H9 (cell line): ENCODE measurements around the gene DDX60. TPM values are rescaled to one million over a fixed set of nuclear protein-coding genes. Genes with fewer than 3 reads are reported as not detected.
A peak's percentile ranks its signal among the peaks of the same experiment; 100 is the strongest.
"Not testable (repeated sequence)": the region's sequence is repeated elsewhere in the genome, so short reads cannot be mapped to it uniquely, and the experiment has no call there.

Source experiments
- DNase-seq: peaks from one replicate; pipeline ENCODE4 v3.0.0-alpha.2; 2017
- H2AFZ ChIP-seq: one replicate; pipeline ENCODE4 v1.6.1; 2013; ENCODE audit warnings: mild to moderate bottlenecking, low read length, control low read depth, moderate library complexity
- H2AK5ac ChIP-seq: 2 replicates; pipeline ENCODE4 v1.6.1; 2013; ENCODE audit warnings: low read length, control low read depth, mixed read lengths; ENCODE audit not compliant: insufficient read length
- H2BK120ac ChIP-seq: one replicate; pipeline ENCODE4 v1.6.1; 2013; ENCODE audit warnings: low read depth, mild to moderate bottlenecking, low read length, control low read depth, inconsistent platforms; ENCODE audit not compliant: poor library complexity, severe bottlenecking
- H2BK12ac ChIP-seq: 2 replicates; pipeline ENCODE4 v1.6.1; 2013; ENCODE audit warnings: low read length, control low read depth, mixed read lengths, low read depth; ENCODE audit not compliant: insufficient read length
- H2BK15ac ChIP-seq: 2 replicates; pipeline ENCODE4 v1.6.1; 2013; ENCODE audit warnings: low read depth, low read length, control low read depth
- H2BK20ac ChIP-seq: one replicate; pipeline ENCODE4 v1.6.1; 2013; ENCODE audit warnings: low read depth, mild to moderate bottlenecking, low read length, control low read depth, inconsistent platforms; ENCODE audit not compliant: poor library complexity, severe bottlenecking
- H2BK5ac ChIP-seq: 2 replicates; pipeline ENCODE4 v1.6.1; 2013; ENCODE audit warnings: low read length, control low read depth, mixed read lengths; ENCODE audit not compliant: insufficient read length
- H3K14ac ChIP-seq: 2 replicates; pipeline ENCODE4 v1.6.1; 2013; ENCODE audit warnings: low read length, control low read depth; ENCODE audit not compliant: insufficient read depth
- H3K18ac ChIP-seq: 2 replicates; pipeline ENCODE4 v1.6.1; 2013; ENCODE audit warnings: low read depth, mild to moderate bottlenecking, mixed read lengths, low read length, control low read depth; ENCODE audit not compliant: insufficient read length
- H3K23ac ChIP-seq: 2 replicates; pipeline ENCODE4 v1.6.1; 2013; ENCODE audit warnings: low read length, control low read depth, mixed read lengths, low read depth; ENCODE audit not compliant: insufficient read length
- H3K23me2 ChIP-seq: 2 replicates; pipeline ENCODE4 v1.6.1; 2013; ENCODE audit warnings: low read depth, mild to moderate bottlenecking, mixed read lengths, low read length, control low read depth; ENCODE audit not compliant: insufficient read length, poor library complexity, severe bottlenecking
- H3K27ac ChIP-seq: 2 replicates; pipeline ENCODE4 v1.5.1; 2013; ENCODE audit warnings: low read length, control low read depth, mixed read lengths, low read depth; ENCODE audit not compliant: insufficient read length
- H3K27me3 ChIP-seq: 2 replicates; pipeline ENCODE4 v1.6.1; 2013; ENCODE audit warnings: low read length, control low read depth, inconsistent platforms; ENCODE audit not compliant: insufficient read depth
- H3K4ac ChIP-seq: 2 replicates; pipeline ENCODE4 v1.6.1; 2013; ENCODE audit warnings: low read depth, mild to moderate bottlenecking, control low read depth, inconsistent platforms, low read length, moderate library complexity
- H3K4me1 ChIP-seq: 2 replicates; pipeline ENCODE4 v1.6.1; 2013; ENCODE audit warnings: low read length, control low read depth, inconsistent platforms; ENCODE audit not compliant: insufficient read depth
- H3K4me2 ChIP-seq: 2 replicates; pipeline ENCODE4 v1.6.1; 2013; ENCODE audit warnings: low read length, control low read depth, mixed read lengths; ENCODE audit not compliant: insufficient read length, insufficient read depth
- H3K56ac ChIP-seq: 2 replicates; pipeline ENCODE4 v1.6.1; 2013; ENCODE audit warnings: low read depth, mild to moderate bottlenecking, mixed read lengths, low read length, control low read depth; ENCODE audit not compliant: insufficient read length
- H3K79me1 ChIP-seq: 2 replicates; pipeline ENCODE4 v1.6.1; 2013; ENCODE audit warnings: low read depth, mild to moderate bottlenecking, moderate library complexity, low read length, control low read depth, inconsistent platforms; ENCODE audit not compliant: insufficient read depth, poor library complexity, severe bottlenecking
- H3K79me2 ChIP-seq: 2 replicates; pipeline ENCODE4 v1.6.1; 2013; ENCODE audit warnings: low read length, control low read depth, inconsistent platforms; ENCODE audit not compliant: insufficient read depth
- H3K9ac ChIP-seq: 2 replicates; pipeline ENCODE4 v1.6.1; 2013; ENCODE audit warnings: low read length, control low read depth, mixed read lengths; ENCODE audit not compliant: insufficient read length; ENCODE audit errors: extremely low read depth
- H3K9me3 ChIP-seq: one replicate; pipeline ENCODE4 v1.6.1; 2013; ENCODE audit warnings: low read depth, low read length, inconsistent platforms; ENCODE audit not compliant: control insufficient read depth
- H3T11ph ChIP-seq: one replicate; pipeline ENCODE4 v1.6.1; 2013; ENCODE audit warnings: mild to moderate bottlenecking, low read length, control low read depth, inconsistent platforms
- H4K20me1 ChIP-seq: one replicate; pipeline ENCODE4 v1.6.1; 2013; ENCODE audit not compliant: control insufficient read depth, insufficient read length, insufficient read depth
- H4K5ac ChIP-seq: 2 replicates; pipeline ENCODE4 v1.6.1; 2013; ENCODE audit warnings: low read depth, mild to moderate bottlenecking, mixed read lengths, low read length, control low read depth; ENCODE audit not compliant: insufficient read length
- H4K8ac ChIP-seq: replicated peaks from 2 replicates; pipeline ENCODE4 v1.6.1; 2013; ENCODE audit warnings: low read length, control low read depth, mixed read lengths, low read depth; ENCODE audit not compliant: insufficient read length
- H4K91ac ChIP-seq: 2 replicates; pipeline ENCODE4 v1.6.1; 2013; ENCODE audit warnings: low read depth, mild to moderate bottlenecking, moderate library complexity, mixed read lengths, low read length, control low read depth; ENCODE audit not compliant: insufficient read length
- H3K27ac Mint-ChIP-seq, 3 experiments: 2 replicates in 2 of 3; 3 replicates in 1 of 3; pipeline ENCODE4 v1.8.0; 2020 to 2021; ENCODE audit warnings: mixed read lengths in 3 of 3, mild to moderate bottlenecking in 1 of 3, moderate library complexity in 1 of 3
- H3K27me3 Mint-ChIP-seq: 2 replicates; pipeline ENCODE4 v1.8.0; 2021; ENCODE audit warnings: low read depth, mild to moderate bottlenecking, moderate library complexity, mixed read lengths
- H3K36me3 Mint-ChIP-seq, 3 experiments: 2 replicates in 2 of 3; 3 replicates in 1 of 3; pipeline ENCODE4 v1.8.0; 2020 to 2021; ENCODE audit warnings: low read depth in 3 of 3, mixed read lengths in 3 of 3; ENCODE audit not compliant: insufficient read depth in 1 of 3
- H3K4me1 Mint-ChIP-seq, 2 experiments: 2 replicates each; pipeline ENCODE4 v1.8.0; 2020; ENCODE audit warnings: mixed read lengths in 2 of 2
- H3K4me3 Mint-ChIP-seq, 2 experiments: 2 replicates in 1 of 2; 3 replicates in 1 of 2; pipeline ENCODE4 v1.8.0; 2020 to 2021; ENCODE audit warnings: mild to moderate bottlenecking in 2 of 2, mixed read lengths in 2 of 2, moderate library complexity in 1 of 2
- H3K9me3 Mint-ChIP-seq, 2 experiments: 2 replicates in 1 of 2; 3 replicates in 1 of 2; pipeline ENCODE4 v1.8.0; 2020; ENCODE audit warnings: mild to moderate bottlenecking in 2 of 2, mixed read lengths in 2 of 2, moderate library complexity in 1 of 2
- WGBS: extraction: QIAGEN DNeasy Blood & Tissue Kit; methylation state at CpG from one replicate; pipeline ENCODE4 v1.1.7; 2013; ENCODE audit warnings: missing lambda C conversion rate, low lambda C conversion rate, mixed read lengths; ENCODE audit not compliant: insufficient read length; ENCODE audit errors: extremely low coverage; 5-methylcytosine and 5-hydroxymethylcytosine counted together
- total RNA-seq: library from RNA; stranded (reverse); gene quantifications from 2 replicates; pipeline ENCODE4 v1.2.1, GENCODE V29; 2021
- TF ChIP-seq, protein P1 (sequence below): fragments of 200-600 bp; sonication (generic); conservative IDR thresholded peaks from 3 replicates; pipeline ENCODE4 v1.8.0; 2021; ENCODE audit warnings: antibody characterized with exemption, mild to moderate bottlenecking

Gene DDX60
- total RNA-seq, 1 experiment from 2014 or later, result 3.9 TPM

DNA sequence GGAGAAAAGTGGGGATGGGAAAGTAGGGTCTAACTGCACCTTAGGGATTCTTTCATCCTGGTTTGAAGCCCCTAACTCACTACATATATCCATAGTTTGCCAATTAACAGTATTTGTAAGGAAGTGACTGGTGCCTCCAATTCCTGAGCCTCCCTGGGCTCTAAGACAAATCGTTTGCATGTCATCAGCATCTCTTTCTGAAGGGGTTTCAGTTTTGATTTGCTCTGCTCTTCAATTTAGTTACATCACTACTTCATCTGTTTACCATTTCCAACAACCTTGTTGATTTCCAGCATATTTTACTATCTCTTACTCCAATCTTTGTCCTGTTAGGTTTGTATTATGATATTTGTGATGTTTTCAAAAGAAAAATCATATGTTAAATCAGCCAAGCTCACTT is 15.5 kb upstream of the DDX60 start:
- Histone ChIP-seq H4K8ac (no peak overlapping the region), H3K23ac (no peak overlapping the region), H3K27ac (no peak overlapping the region), H3K79me2 (no peaks in the 10 kb centered on the region), H2BK15ac (no peak overlapping the region), H3K27me3 (no peaks in the 10 kb centered on the region), H3K4ac (no peak overlapping the region), H4K5ac (no peak overlapping the region), H3K14ac (no peak overlapping the region), H2AFZ (no peak overlapping the region), H3K18ac (no peak overlapping the region), H3K79me1 (no peaks in the 10 kb centered on the region), H3K23me2 (no peaks in the 10 kb centered on the region), H2BK20ac (no peak overlapping the region), H3K4me2 (no peak overlapping the region), H4K20me1 (no peaks in the 10 kb centered on the region), H2BK120ac (no peak overlapping the region), H3K56ac (no peak overlapping the region), H2BK12ac (no peak overlapping the region), H4K91ac (no peak overlapping the region), H2BK5ac (no peak overlapping the region), H3K9ac (no peak overlapping the region), H3K9me3 (no peaks in the 10 kb centered on the region), H3K4me1 (no peaks in the 10 kb centered on the region), H2AK5ac (no peak overlapping the region), H3T11ph (no peak overlapping the region)
- TF ChIP-seq, protein P1, sequence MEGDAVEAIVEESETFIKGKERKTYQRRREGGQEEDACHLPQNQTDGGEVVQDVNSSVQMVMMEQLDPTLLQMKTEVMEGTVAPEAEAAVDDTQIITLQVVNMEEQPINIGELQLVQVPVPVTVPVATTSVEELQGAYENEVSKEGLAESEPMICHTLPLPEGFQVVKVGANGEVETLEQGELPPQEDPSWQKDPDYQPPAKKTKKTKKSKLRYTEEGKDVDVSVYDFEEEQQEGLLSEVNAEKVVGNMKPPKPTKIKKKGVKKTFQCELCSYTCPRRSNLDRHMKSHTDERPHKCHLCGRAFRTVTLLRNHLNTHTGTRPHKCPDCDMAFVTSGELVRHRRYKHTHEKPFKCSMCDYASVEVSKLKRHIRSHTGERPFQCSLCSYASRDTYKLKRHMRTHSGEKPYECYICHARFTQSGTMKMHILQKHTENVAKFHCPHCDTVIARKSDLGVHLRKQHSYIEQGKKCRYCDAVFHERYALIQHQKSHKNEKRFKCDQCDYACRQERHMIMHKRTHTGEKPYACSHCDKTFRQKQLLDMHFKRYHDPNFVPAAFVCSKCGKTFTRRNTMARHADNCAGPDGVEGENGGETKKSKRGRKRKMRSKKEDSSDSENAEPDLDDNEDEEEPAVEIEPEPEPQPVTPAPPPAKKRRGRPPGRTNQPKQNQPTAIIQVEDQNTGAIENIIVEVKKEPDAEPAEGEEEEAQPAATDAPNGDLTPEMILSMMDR, result no peak
- no peak overlapping the region for H3K27ac Mint-ChIP-seq
- no peak overlapping the region for H3K4me3 Mint-ChIP-seq
- peaks cover 0 to 4% of the 10 kb centered on the region in 2 experiments; a peak in 2 of 4 replicates for H3K4me1 Mint-ChIP-seq
- H3K36me3 Mint-ChIP-seq, result no peaks in the 10 kb centered on the region
- DNase-seq, result no peak
- 0 out of 5 replicates have a peak, but pooled peaks cover 0 to 3% of the 10 kb centered on the region in 2 experiments for H3K9me3 Mint-ChIP-seq
- no CpG with 5 or more reads among the region's 1 CpG for WGBS
- peaks cover 3% of the 10 kb centered on the region; the same call in 1 of the 2 replicates for H3K27me3 Mint-ChIP-seq

DNA sequence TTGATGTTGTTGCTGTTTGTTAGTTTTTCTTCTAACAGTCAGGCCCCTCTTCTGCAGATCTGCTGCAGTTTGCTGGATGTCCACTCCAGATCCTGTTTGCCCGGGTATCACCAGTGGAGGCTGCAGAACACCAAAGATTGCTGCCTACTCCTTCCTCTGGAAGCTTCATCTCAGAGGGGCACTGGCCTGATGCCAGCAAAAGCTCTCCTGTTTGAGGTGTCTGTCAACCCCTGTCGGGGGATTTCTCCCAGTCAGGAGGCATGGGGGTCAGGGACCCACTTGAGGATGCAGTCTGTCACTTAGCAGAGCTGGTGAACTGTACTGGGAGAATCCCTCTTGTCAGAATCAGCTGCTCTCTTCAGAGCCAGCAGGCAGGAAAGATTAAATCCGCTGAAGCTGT is 12.0 kb upstream of the DDX60 start:
- H3K9me3 ChIP-seq, H3K4me2 ChIP-seq, H2BK15ac ChIP-seq, H3K4me3 Mint-ChIP-seq, H2BK12ac ChIP-seq, H3K27me3 ChIP-seq, H2BK20ac ChIP-seq, H3K56ac ChIP-seq, H4K5ac ChIP-seq, DNase-seq, H3T11ph ChIP-seq, H3K23ac ChIP-seq, H3K36me3 Mint-ChIP-seq, H2AFZ ChIP-seq, H3K4me1 Mint-ChIP-seq, H3K79me1 ChIP-seq, H3K27me3 Mint-ChIP-seq, H3K9me3 Mint-ChIP-seq, H3K4me1 ChIP-seq, H2BK5ac ChIP-seq, H2BK120ac ChIP-seq, H3K14ac ChIP-seq, H3K23me2 ChIP-seq, H3K27ac ChIP-seq, H4K20me1 ChIP-seq, H4K8ac ChIP-seq, H3K18ac ChIP-seq, H3K4ac ChIP-seq, H2AK5ac ChIP-seq, H3K9ac ChIP-seq, H4K91ac ChIP-seq, H3K79me2 ChIP-seq: not testable (repeated sequence)
- peak overlapping the region in 1 of 3 experiments; percentile 62; a peak in 1 of 7 replicates for H3K27ac Mint-ChIP-seq
- WGBS, result no CpG with 5 or more reads among the region's 3 CpGs
